Esophagus muscularis mucosa (tissue), 4 donors: Measurements from ENCODE around the gene DDX11. TPM values are rescaled to one million over a fixed set of nuclear protein-coding genes. Genes with fewer than 3 reads are reported as not detected.
"Not testable (repeated sequence)": the region's sequence is repeated elsewhere in the genome, so short reads cannot be mapped to it uniquely, and the experiment has no call there.

Experiments
- DNase-seq: peaks from one replicate; pipeline ENCODE4 v3.0.0-alpha.2; 2017; ENCODE audit errors: extremely low spot score
- H3K27ac ChIP-seq, 4 donors: fragments of 200-600 bp; sonication (generic); replicated peaks in 1 of 4; 1 replicate in 3 of 4; 2 replicates in 1 of 4; pipeline ENCODE4 v1.5.1; 2016 to 2019; ENCODE audit warnings: mild to moderate bottlenecking in 1 of 4
- H3K27me3 ChIP-seq, 4 donors: fragments of 200-600 bp; sonication (generic); one replicate each; pipeline versions ENCODE4 v1.5.1 to v1.6.0; 2016 to 2019
- H3K36me3 ChIP-seq, 4 donors: fragments of 200-600 bp; sonication (generic); one replicate each; pipeline ENCODE4 v1.5.1; 2016 to 2019
- H3K4me1 ChIP-seq, 4 donors: fragments of 200-600 bp; sonication (generic); one replicate each; pipeline ENCODE4 v1.5.1; 2016 to 2019
- H3K4me3 ChIP-seq, 4 donors: fragments of 200-600 bp; sonication (generic); 1 replicate in 2 of 4; 2 replicates in 2 of 4; pipeline ENCODE4 v1.5.1; 2016 to 2019; ENCODE audit warnings: mild to moderate bottlenecking in 4 of 4, moderate library complexity in 1 of 4
- H3K9me3 ChIP-seq, 4 donors: fragments of 200-600 bp; sonication (generic); 1 replicate in 3 of 4; 2 replicates in 1 of 4; pipeline ENCODE4 v1.5.1; 2016 to 2019
- EP300 ChIP-seq: sonication (generic); formaldehyde crosslinking; IDR thresholded peaks from one replicate; pipeline ENCODE4 v1.6.1; 2017; ENCODE audit warnings: antibody characterized with exemption
- POLR2AphosphoS5 ChIP-seq, 2 donors: sonication (generic); formaldehyde crosslinking; IDR thresholded peaks; one replicate each; pipeline ENCODE4 v1.6.1; 2017; ENCODE audit warnings: antibody characterized with exemption in 2 of 2
- WGBS: methylation state at CpG from one replicate; pipeline ENCODE4 v1.1.5; 2018; 5-methylcytosine and 5-hydroxymethylcytosine counted together
- intact Hi-C: fragments of 100-400 bp; cut with DNase I; formaldehyde crosslinking; loops from one replicate; pipeline ENCODE4 v1.15.1; 2023
- total RNA-seq, 4 donors: library from RNA; depleted of rRNA; stranded (reverse); fragments of >200 nt; gene quantifications; one replicate each; pipeline versions ENCODE4 v1.1.0 to v1.2.1, GENCODE V29; 2016

DDX11 gene
- total RNA-seq, 4 donors from 2014 or later: 5.9 to 18.7 (median 12.7) TPM

DNA sequence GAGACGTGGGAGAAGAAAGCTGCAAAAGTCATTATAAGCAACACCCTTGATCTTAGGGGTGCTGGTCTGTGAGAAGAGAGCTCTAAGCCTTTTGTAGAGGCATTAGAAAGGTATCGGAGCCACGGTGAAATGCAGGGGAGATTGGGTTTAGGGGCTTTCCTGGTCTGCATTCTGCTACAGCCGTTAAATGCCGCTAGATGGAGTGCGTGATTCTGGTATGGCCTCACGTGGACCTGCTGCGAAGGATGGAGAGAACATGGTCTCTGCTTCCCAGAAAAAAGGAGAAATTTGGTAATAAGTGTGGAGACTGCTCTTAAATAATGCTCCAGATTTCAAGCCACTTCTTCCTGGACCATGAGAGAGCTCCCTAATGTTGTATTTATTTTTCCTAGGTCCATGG lies 4.3 kb downstream of the DDX11 start:
- H3K9me3 ChIP-seq, H3K4me3 ChIP-seq, intact Hi-C loops, H3K27ac ChIP-seq, DNase-seq, H3K27me3 ChIP-seq: not testable (repeated sequence)
- H3K36me3 ChIP-seq: peaks cover 0 to 33% (median 5%) of the 10 kb centered on the region in 4 donors
- 92% methylated on average over 8 of the region's 8 CpGs for WGBS
- H3K4me1 ChIP-seq: peaks cover 5 to 11% (median 8%) of the 10 kb centered on the region in 4 donors

DNA sequence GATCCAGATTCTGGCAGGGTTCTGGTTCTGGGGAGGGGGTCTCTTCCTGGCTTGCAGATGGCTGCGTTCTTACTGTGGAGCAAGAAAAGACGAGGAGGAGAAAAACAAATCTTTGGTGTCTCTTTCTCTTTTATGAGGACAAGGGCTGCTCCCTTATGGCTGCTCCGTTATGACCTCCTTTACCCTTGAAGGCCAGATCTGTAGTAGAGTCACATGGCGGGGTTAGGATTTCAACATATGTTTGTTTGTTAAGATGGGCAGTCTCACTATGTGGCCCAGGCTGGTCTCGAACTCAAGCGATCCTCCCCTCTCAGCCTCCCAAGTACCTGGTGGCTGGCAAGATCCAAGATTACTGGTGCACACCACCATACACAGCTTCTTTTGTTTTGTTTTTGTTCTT lies 5.8 kb downstream of the DDX11 start:
- DNase-seq, H3K27ac ChIP-seq, H3K27me3 ChIP-seq, H3K4me3 ChIP-seq, H3K9me3 ChIP-seq, intact Hi-C loops, H3K4me1 ChIP-seq: not testable (repeated sequence)
- WGBS: no CpG with 5 or more reads among the region's 6 CpGs
- peaks cover 8 to 45% (median 12%) of the 10 kb centered on the region in 4 donors for H3K36me3 ChIP-seq

GRCh38 chr12:31080221-31080620 lies 6.6 kb downstream of the DDX11 start:
- H3K4me3 ChIP-seq, DNase-seq, H3K9me3 ChIP-seq, H3K4me1 ChIP-seq, H3K27ac ChIP-seq, intact Hi-C loops, H3K27me3 ChIP-seq: not testable (repeated sequence)
- H3K36me3 ChIP-seq: peaks cover 12 to 53% (median 19%) of the 10 kb centered on the region in 4 donors
- WGBS: 60% methylated on average over 1 of the region's 6 CpGs

- H3K4me3 ChIP-seq, H3K27ac ChIP-seq, DNase-seq, intact Hi-C loops, H3K9me3 ChIP-seq, H3K27me3 ChIP-seq, H3K4me1 ChIP-seq: not testable (repeated sequence)
- WGBS: 97% methylated on average over 3 of the region's 6 CpGs
- peaks cover 15 to 63% (median 22%) of the 10 kb centered on the region in 4 donors for H3K36me3 ChIP-seq
Observed at GRCh38 chr12:31081274-31081673, 7.6 kb downstream of the DDX11 start.

GRCh38 chr12:31084241-31084640 lies 10.6 kb downstream of the DDX11 start:
- peaks cover 18 to 88% (median 31%) of the 10 kb centered on the region in 4 donors for H3K36me3 ChIP-seq
- H3K27me3 ChIP-seq, H3K9me3 ChIP-seq, intact Hi-C loops, H3K4me3 ChIP-seq, H3K27ac ChIP-seq, DNase-seq, H3K4me1 ChIP-seq: not testable (repeated sequence)
- 98% methylated on average over 9 of the region's 13 CpGs for WGBS

GRCh38 chr12:31086032-31086431 lies 12.4 kb downstream of the DDX11 start:
- H3K4me1 ChIP-seq, intact Hi-C loops, DNase-seq, H3K27me3 ChIP-seq, H3K4me3 ChIP-seq, H3K27ac ChIP-seq, H3K9me3 ChIP-seq: not testable (repeated sequence)
- WGBS: 94% methylated on average over 7 of the region's 11 CpGs
- peaks cover 18 to 87% (median 31%) of the 10 kb centered on the region in 4 donors for H3K36me3 ChIP-seq

DNA sequence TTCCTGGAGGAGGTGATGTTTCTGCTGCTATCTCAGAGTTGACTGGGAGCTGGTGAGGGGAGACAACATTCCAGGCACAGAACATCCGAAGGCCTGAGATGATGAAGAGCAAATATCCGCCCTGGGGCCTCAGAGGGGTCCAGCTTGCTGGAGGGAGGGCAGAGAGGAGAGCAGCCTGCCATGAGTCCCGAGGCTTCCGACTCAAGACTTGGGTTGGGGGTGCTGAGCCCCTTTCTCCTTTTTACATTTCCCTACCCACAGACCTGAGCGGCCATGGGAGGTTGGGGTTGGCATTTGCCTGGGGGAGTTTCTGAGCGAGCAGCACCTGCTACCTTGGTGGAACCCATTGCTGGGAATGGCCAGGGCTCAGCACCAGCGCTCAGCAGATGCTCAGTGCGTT lies 13.8 kb downstream of the DDX11 start:
- intact Hi-C loops, H3K9me3 ChIP-seq, DNase-seq, H3K4me3 ChIP-seq, H3K4me1 ChIP-seq, H3K27ac ChIP-seq, H3K27me3 ChIP-seq: not testable (repeated sequence)
- H3K36me3 ChIP-seq: peaks cover 18 to 92% (median 41%) of the 10 kb centered on the region in 4 donors
- WGBS: 92% methylated on average over 2 of the region's 8 CpGs

GRCh38 chr12:31087956-31088355 lies 14.3 kb downstream of the DDX11 start:
- WGBS: 100% methylated on average over 1 of the region's 2 CpGs
- H3K27me3 ChIP-seq, H3K9me3 ChIP-seq, DNase-seq, H3K4me3 ChIP-seq, H3K27ac ChIP-seq, intact Hi-C loops, H3K4me1 ChIP-seq: not testable (repeated sequence)
- peaks cover 18 to 94% (median 44%) of the 10 kb centered on the region in 4 donors for H3K36me3 ChIP-seq

GRCh38 chr12:31089072-31089471 lies 15.4 kb downstream of the DDX11 start:
- Histone ChIP-seq H3K36me3 (peaks cover 13 to 96% (median 39%) of the 10 kb centered on the region in 4 donors), H3K27ac (no peak overlapping the region), H3K4me3 (no peak overlapping the region), H3K27me3 (no peaks in the 10 kb centered on the region), H3K4me1 (no peaks in the 10 kb centered on the region), H3K9me3 (no peaks in the 10 kb centered on the region)
- intact Hi-C loops: no loop called here
- 86% methylated on average over 10 of the region's 12 CpGs for WGBS
- TF ChIP-seq EP300 (no peak), POLR2AphosphoS5 (IDR thresholded peaks at IDR 0.05) (no peak)
- DNase-seq: no peak

- H3K27ac ChIP-seq, H3K4me3 ChIP-seq, DNase-seq, H3K9me3 ChIP-seq, H3K27me3 ChIP-seq, H3K4me1 ChIP-seq, intact Hi-C loops: not testable (repeated sequence)
- WGBS: 83% methylated on average over 6 of the region's 19 CpGs
- peaks cover 7 to 96% (median 33%) of the 10 kb centered on the region in 4 donors for H3K36me3 ChIP-seq
Observed at GRCh38 chr12:31091629-31092028, 18.0 kb downstream of the DDX11 start.

- no CpG with 5 or more reads among the region's 8 CpGs for WGBS
- H3K9me3 ChIP-seq, H3K27me3 ChIP-seq, DNase-seq, H3K27ac ChIP-seq, intact Hi-C loops, H3K4me1 ChIP-seq, H3K4me3 ChIP-seq: not testable (repeated sequence)
- peaks cover 9 to 95% (median 37%) of the 10 kb centered on the region in 4 donors for H3K36me3 ChIP-seq
Observed at GRCh38 chr12:31092718-31093117, 19.1 kb downstream of the DDX11 start.

DNA sequence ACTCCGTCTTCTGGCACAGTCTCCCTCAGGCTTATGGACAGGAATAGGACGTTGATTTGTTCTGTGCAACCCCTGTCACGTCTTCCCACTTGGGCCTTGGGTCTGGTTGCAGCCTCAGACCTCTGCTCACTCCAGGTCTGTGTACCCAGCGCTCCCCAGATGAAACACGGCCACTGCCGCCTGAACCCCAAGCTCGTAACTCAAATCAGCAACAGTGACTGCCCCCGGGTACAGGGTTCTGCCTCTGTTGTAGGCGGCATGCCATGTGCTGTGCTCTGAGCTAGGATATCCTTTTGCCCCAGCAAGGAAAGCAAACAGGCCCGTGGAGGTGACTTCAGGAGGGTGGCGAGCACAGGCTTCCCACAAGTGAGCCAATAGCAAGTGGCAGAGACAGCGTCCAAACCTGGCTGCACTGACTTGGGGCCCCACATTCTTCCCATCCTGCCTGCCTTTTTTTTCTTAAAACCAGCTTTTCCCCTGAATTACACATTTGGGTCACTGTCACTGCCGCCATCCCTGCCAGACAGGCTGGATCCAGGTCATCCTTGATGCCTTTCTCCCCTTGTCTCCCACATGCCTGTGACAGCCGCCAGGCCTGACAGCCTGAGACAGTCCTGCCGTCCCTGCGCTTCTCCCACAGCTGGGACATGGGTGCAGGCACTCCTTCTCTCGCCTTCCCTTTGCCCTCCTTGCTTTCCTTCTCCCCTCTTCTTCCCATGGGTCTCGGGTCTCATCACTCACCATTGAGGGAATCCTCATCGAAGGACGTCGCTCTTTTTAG lies 21.6 kb downstream of the DDX11 start:
- not testable (repeated sequence) for DNase-seq
- WGBS: 89% methylated on average over 21 of the region's 21 CpGs
- H3K36me3 ChIP-seq: peaks cover 7 to 83% (median 28%) of the 10 kb centered on the region in 4 donors

More for the DNA sequence above, 21.6 kb downstream of the DDX11 start:
- H3K9me3 ChIP-seq, H3K4me3 ChIP-seq, H3K4me1 ChIP-seq, H3K27ac ChIP-seq, intact Hi-C loops, H3K27me3 ChIP-seq: not testable (repeated sequence)
